Liver (tissue), 9 donors: ENCODE data around the gene RPS6KC1. TPM values are rescaled to one million over a fixed set of nuclear protein-coding genes. Genes with fewer than 3 reads are reported as not detected.

Experiments used
- DNase-seq: peaks from one replicate; pipeline ENCODE4 v3.0.0-alpha.2; 2017; ENCODE audit warnings: low spot score
- H3K27ac ChIP-seq, 2 donors: one replicate each; pipeline ENCODE4 v1.7.0; 2013; ENCODE audit warnings: inconsistent platforms in 2 of 2, low read length in 2 of 2, control low read depth in 1 of 2, low read depth in 1 of 2, mild to moderate bottlenecking in 1 of 2
- H3K27me3 ChIP-seq, 4 donors: one replicate each; pipeline versions ENCODE4 v1.6.1 to v1.7.0; 2013; ENCODE audit warnings: low read length in 3 of 4, inconsistent platforms in 1 of 4, mild to moderate bottlenecking in 1 of 4, moderate library complexity in 1 of 4; ENCODE audit not compliant: control insufficient read depth in 4 of 4, insufficient read depth in 4 of 4
- H3K36me3 ChIP-seq, 4 donors: one replicate each; pipeline versions ENCODE4 v1.6.1 to v1.7.0; 2013; ENCODE audit warnings: low read length in 3 of 4, mild to moderate bottlenecking in 3 of 4, low read depth in 1 of 4, moderate library complexity in 1 of 4; ENCODE audit not compliant: control insufficient read depth in 4 of 4, insufficient read depth in 3 of 4
- H3K4me1 ChIP-seq, 4 donors: one replicate each; pipeline versions ENCODE4 v1.6.1 to v1.7.0; 2013; ENCODE audit warnings: low read length in 3 of 4, mild to moderate bottlenecking in 3 of 4, moderate library complexity in 1 of 4; ENCODE audit not compliant: control insufficient read depth in 4 of 4, insufficient read depth in 4 of 4
- H3K4me3 ChIP-seq, 3 donors: one replicate each; pipeline versions ENCODE4 v1.6.1 to v1.7.0; 2013; ENCODE audit warnings: low read length in 3 of 3, control low read depth in 1 of 3, low read depth in 1 of 3, mild to moderate bottlenecking in 1 of 3
- H3K9ac ChIP-seq, 2 donors: one replicate each; pipeline ENCODE4 v1.7.0; 2013; ENCODE audit warnings: low read length in 2 of 2, mild to moderate bottlenecking in 2 of 2, moderate library complexity in 2 of 2, control low read depth in 1 of 2, low read depth in 1 of 2
- H3K9me3 ChIP-seq, 4 donors: one replicate each; pipeline versions ENCODE4 v1.6.1 to v1.7.0; 2013; ENCODE audit warnings: low read length in 3 of 4; ENCODE audit not compliant: control insufficient read depth in 4 of 4
- CTCF ChIP-seq: fragments of 150-350 bp; IDR thresholded peaks from 2 replicates; pipeline ENCODE4 v1.5.1; 2017; ENCODE audit warnings: improper control_type of control experiment, low read depth, low read length; ENCODE audit not compliant: missing input control
- EGR1 ChIP-seq, 2 donors: IDR thresholded peaks; 2 replicates each; pipeline ENCODE4 v1.6.1; 2016 to 2018; ENCODE audit warnings: antibody characterized with exemption in 2 of 2, low read depth in 2 of 2
- FOXA1 ChIP-seq: IDR thresholded peaks from 2 replicates; pipeline ENCODE4 v1.6.1; 2016; ENCODE audit warnings: antibody characterized with exemption
- FOXA2 ChIP-seq: IDR thresholded peaks from 2 replicates; pipeline ENCODE4 v1.6.1; 2016; ENCODE audit warnings: antibody characterized with exemption
- GABPA ChIP-seq, 2 donors: IDR thresholded peaks in 1 of 2; conservative IDR thresholded peaks in 1 of 2; 2 replicates each; pipeline ENCODE4 v1.6.1; 2016; ENCODE audit warnings: antibody characterized with exemption in 2 of 2, mild to moderate bottlenecking in 1 of 2, moderate library complexity in 1 of 2
- HNF4A ChIP-seq, 2 donors: conservative IDR thresholded peaks; 2 replicates each; pipeline ENCODE4 v1.6.1; 2016; ENCODE audit warnings: antibody characterized with exemption in 2 of 2, mild to moderate bottlenecking in 2 of 2
- JUND ChIP-seq, 2 donors: IDR thresholded peaks; 2 replicates each; pipeline ENCODE4 v1.6.1; 2016; ENCODE audit warnings: antibody characterized with exemption in 2 of 2
- NR2F2 ChIP-seq: IDR thresholded peaks from 2 replicates; pipeline ENCODE4 v1.6.1; 2016; ENCODE audit warnings: antibody characterized with exemption
- RAD21 ChIP-seq, 2 donors: IDR thresholded peaks; 2 replicates each; pipeline ENCODE4 v1.6.1; 2016; ENCODE audit warnings: antibody characterized with exemption in 2 of 2, mild to moderate bottlenecking in 2 of 2
- RXRA ChIP-seq, 2 donors: IDR thresholded peaks; 2 replicates each; pipeline ENCODE4 v1.6.1; 2017 to 2018; ENCODE audit warnings: antibody characterized with exemption in 2 of 2, mild to moderate bottlenecking in 1 of 2
- SP1 ChIP-seq: IDR thresholded peaks from 2 replicates; pipeline ENCODE4 v1.6.1; 2018; ENCODE audit warnings: antibody characterized with exemption, mild to moderate bottlenecking
- TAF1 ChIP-seq: conservative IDR thresholded peaks from 2 replicates; pipeline ENCODE4 v1.6.1; 2016; ENCODE audit warnings: antibody characterized with exemption, mild to moderate bottlenecking
- YY1 ChIP-seq: IDR thresholded peaks from 2 replicates; pipeline ENCODE4 v1.6.1; 2016; ENCODE audit warnings: antibody characterized with exemption, mild to moderate bottlenecking
- WGBS: extraction: QIAGEN DNeasy Blood & Tissue Kit; methylation state at CpG from one replicate; pipeline ENCODE4 v1.1.7; 2013; 5-methylcytosine and 5-hydroxymethylcytosine counted together
- polyA plus RNA-seq, 2 donors: library from polyadenylated mRNA; stranded (reverse) in 1 of 2; unstranded in 1 of 2; fragments of 200-250 nt in 1 of 2; fragments of >200 nt in 1 of 2; fragmentation: Nextera tagmentation in 1 of 2; extraction: Ambion mirVana in 1 of 2; gene quantifications; one replicate each; pipeline versions ENCODE4 v1.2.1 to v1.2.3, GENCODE V29; 2013 to 2015
- total RNA-seq, 2 donors: library from RNA; depleted of rRNA; stranded (reverse); fragments of >200 nt; gene quantifications; one replicate each; pipeline ENCODE4 v1.2.3, GENCODE V29; 2014
- TF ChIP-seq, protein P1 (sequence below): IDR thresholded peaks from 2 replicates; pipeline ENCODE4 v1.6.1; 2016; ENCODE audit warnings: antibody characterized with exemption
- TF ChIP-seq, protein P2 (sequence below): IDR thresholded peaks from 2 replicates; pipeline ENCODE4 v1.6.1; 2016; ENCODE audit warnings: antibody characterized with exemption, mild to moderate bottlenecking
- donor health status: healthy.
- donor health status: healthy.
- donor health status: healthy.
- donor health status: healthy.
- donor health status: healthy.

The RPS6KC1 gene
- total and polyA plus RNA-seq, 4 donors, result 3.5 to 15.6 (median 9.8) TPM

DNA sequence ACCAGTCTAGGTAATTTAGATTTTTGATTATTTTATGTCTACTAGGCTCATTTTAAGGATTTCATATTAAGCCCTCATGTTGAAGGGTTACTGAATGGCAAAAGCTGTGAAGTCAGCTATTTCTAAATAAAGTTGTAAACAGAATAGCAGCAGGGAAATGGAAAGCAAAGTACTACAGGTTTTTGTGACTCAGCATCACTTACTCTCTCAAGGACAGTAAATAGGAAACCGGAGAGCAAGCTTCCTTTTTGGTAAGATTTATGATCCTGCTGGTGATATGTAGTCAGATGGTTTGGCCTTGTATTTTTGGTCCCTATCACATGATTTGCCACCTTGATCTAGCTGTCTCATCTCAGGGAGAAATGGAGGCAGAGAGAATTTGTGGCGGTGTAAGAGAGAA lies 226.0 kb downstream of the RPS6KC1 start:
- H3K36me3 ChIP-seq, result peaks cover 0 to 2% (median 0%) of the 10 kb centered on the region in 4 donors
- peak overlapping the region in 1 of 2 donors; percentile 42 for H3K27ac ChIP-seq
- H3K27me3 ChIP-seq, result no peaks in the 10 kb centered on the region
- H3K9me3 ChIP-seq, result no peaks in the 10 kb centered on the region
- peaks cover 2 to 21% (median 8%) of the 10 kb centered on the region in 4 donors for H3K4me1 ChIP-seq
- no peak overlapping the region for H3K9ac ChIP-seq
- no peak overlapping the region for H3K4me3 ChIP-seq
- WGBS, result 81% methylated on average over 2 of the region's 2 CpGs
- no peak for TF ChIP-seq NR2F2
- no peak for TF ChIP-seq FOXA1
- no peak for TF ChIP-seq TAF1
- no peak for TF ChIP-seq RXRA (IDR thresholded peaks at IDR 0.05)
- TF ChIP-seq JUND (IDR thresholded peaks at IDR 0.05), result no peak
- DNase-seq, result no peak

DNA sequence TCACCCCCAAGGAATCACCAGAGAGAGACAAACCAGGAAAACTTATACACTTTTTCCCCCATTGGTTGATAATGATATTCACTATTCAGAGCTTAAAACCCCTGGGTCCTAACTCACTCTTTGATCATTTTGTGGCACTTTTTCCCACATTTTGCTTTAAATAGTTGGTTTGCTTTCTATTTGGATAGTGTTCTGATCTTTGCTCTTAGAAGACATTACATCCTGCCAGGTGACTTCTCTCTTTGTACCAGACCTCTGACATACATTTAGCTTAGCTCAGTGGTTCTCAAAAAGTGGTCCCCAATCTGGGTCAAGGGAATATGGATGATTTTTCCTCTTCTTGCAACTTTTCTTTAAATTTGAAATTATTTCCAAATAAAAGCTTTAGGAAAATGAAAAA lies 228.4 kb downstream of the RPS6KC1 start:
- Histone ChIP-seq H3K9ac (no peak overlapping the region), H3K4me3 (no peak overlapping the region), H3K4me1 (peaks cover 2 to 21% (median 8%) of the 10 kb centered on the region in 4 donors), H3K9me3 (no peaks in the 10 kb centered on the region), H3K27me3 (no peaks in the 10 kb centered on the region), H3K36me3 (no peaks in the 10 kb centered on the region), H3K27ac (no peak overlapping the region)
- DNase-seq, result no peak
- TF ChIP-seq RAD21 (IDR thresholded peaks at IDR 0.05) (no peak), GABPA (IDR thresholded peaks at IDR 0.05 in 1 of 2, conservative IDR thresholded peaks at IDR 0.05 in 1 of 2) (no peak), HNF4A (conservative IDR thresholded peaks at IDR 0.05) (peak in 1 of 2 donors; percentile 9)

DNA sequence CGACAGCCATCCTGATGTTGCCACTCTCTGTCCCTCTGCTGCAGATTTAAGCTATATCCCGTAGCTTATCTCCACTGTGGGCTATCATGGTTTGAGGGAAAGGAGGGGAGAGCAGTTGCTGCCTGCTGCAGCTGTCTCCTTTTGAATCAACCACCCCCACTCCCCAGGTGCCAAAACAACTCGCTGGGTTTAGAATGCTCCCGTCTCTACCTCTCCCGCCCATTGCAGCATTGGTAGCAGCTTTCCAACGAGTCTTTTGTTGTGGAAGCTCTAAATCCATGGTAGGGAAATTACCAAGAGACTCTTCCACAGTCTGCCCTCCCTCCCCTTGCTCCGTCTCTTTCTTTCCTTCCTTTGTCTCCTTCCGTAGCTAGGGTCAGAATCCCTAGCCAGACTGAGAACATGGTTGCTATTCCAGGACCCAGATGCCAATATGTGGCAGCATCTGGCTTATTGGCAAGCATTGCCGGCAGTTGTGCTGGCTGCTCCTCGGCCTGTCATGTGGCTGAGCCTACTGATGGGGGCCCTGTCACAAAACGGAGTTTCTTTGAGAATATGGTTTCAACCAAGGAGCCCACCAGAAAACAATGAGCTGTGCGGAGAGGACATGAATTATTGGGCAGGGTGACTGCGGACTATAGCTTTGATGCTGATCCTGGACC lies 230.7 kb downstream of the RPS6KC1 start:
- 86% methylated on average over 13 of the region's 13 CpGs for WGBS

More for the DNA sequence above, 230.7 kb downstream of the RPS6KC1 start:
- Histone ChIP-seq H3K9me3 (peaks cover 0 to 2% (median 0%) of the 10 kb centered on the region in 4 donors), H3K4me1 (peaks cover 0 to 9% (median 2%) of the 10 kb centered on the region in 4 donors), H3K4me3 (no peak overlapping the region), H3K27me3 (no peaks in the 10 kb centered on the region), H3K27ac (no peak overlapping the region), H3K36me3 (no peaks in the 10 kb centered on the region), H3K9ac (no peak overlapping the region)
- TF ChIP-seq YY1, result no peak
- no peak for TF ChIP-seq JUND (IDR thresholded peaks at IDR 0.05)
- no peak for TF ChIP-seq FOXA2
- TF ChIP-seq, protein P1, sequence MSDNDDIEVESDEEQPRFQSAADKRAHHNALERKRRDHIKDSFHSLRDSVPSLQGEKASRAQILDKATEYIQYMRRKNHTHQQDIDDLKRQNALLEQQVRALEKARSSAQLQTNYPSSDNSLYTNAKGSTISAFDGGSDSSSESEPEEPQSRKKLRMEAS, result no peak
- TF ChIP-seq, protein P2, sequence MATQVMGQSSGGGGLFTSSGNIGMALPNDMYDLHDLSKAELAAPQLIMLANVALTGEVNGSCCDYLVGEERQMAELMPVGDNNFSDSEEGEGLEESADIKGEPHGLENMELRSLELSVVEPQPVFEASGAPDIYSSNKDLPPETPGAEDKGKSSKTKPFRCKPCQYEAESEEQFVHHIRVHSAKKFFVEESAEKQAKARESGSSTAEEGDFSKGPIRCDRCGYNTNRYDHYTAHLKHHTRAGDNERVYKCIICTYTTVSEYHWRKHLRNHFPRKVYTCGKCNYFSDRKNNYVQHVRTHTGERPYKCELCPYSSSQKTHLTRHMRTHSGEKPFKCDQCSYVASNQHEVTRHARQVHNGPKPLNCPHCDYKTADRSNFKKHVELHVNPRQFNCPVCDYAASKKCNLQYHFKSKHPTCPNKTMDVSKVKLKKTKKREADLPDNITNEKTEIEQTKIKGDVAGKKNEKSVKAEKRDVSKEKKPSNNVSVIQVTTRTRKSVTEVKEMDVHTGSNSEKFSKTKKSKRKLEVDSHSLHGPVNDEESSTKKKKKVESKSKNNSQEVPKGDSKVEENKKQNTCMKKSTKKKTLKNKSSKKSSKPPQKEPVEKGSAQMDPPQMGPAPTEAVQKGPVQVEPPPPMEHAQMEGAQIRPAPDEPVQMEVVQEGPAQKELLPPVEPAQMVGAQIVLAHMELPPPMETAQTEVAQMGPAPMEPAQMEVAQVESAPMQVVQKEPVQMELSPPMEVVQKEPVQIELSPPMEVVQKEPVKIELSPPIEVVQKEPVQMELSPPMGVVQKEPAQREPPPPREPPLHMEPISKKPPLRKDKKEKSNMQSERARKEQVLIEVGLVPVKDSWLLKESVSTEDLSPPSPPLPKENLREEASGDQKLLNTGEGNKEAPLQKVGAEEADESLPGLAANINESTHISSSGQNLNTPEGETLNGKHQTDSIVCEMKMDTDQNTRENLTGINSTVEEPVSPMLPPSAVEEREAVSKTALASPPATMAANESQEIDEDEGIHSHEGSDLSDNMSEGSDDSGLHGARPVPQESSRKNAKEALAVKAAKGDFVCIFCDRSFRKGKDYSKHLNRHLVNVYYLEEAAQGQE, result no peak
- no peak for TF ChIP-seq GABPA (IDR thresholded peaks at IDR 0.05 in 1 of 2, conservative IDR thresholded peaks at IDR 0.05 in 1 of 2)
- TF ChIP-seq SP1, result no peak
- TF ChIP-seq CTCF, result no peak
- no peak for TF ChIP-seq HNF4A (conservative IDR thresholded peaks at IDR 0.05)
- TF ChIP-seq EGR1 (IDR thresholded peaks at IDR 0.05; ENCODE audit: low read depth in 2 of 2), result no peak
- no peak for TF ChIP-seq NR2F2
- no peak for TF ChIP-seq TAF1
- no peak for DNase-seq
